ENCODE results near the gene HDGFL1.

Gene HDGFL1

GRCh38 chr6:22569281-22570184, at the start of gene HDGFL1:
TSS of gene HDGFL1 (plus strand) at chr6:22569566. CDS start at chr6:22569576, 10 bp downstream.
- H3K27me3 Mint-ChIP-seq, result no peaks in the 10 kb centered on the region
- no peak within 1 kb of the TSS for H3K27ac Mint-ChIP-seq
- no peak for DNase-seq
- no peak for ATAC-seq
- H3K9me3 Mint-ChIP-seq, result no peaks in the 10 kb centered on the region
- no peak within 1 kb of the TSS for H3K4me3 Mint-ChIP-seq
- no peaks in the 10 kb centered on the region for H3K4me1 Mint-ChIP-seq

GRCh38 chr6:22521035-22521434, 48.3 kb upstream of the HDGFL1 start:
- no peaks in the 10 kb centered on the region for H3K4me1 Mint-ChIP-seq
- peaks cover 0 to 5% of the 10 kb centered on the region in 2 donors for H3K9me3 Mint-ChIP-seq
- H3K27me3 Mint-ChIP-seq, result no peaks in the 10 kb centered on the region
- no peak overlapping the region for H3K27ac Mint-ChIP-seq
- no peak for DNase-seq
- no peak overlapping the region for H3K4me3 Mint-ChIP-seq
- no peak for ATAC-seq

- no peak for ATAC-seq
- Mint-ChIP-seq H3K27me3 (no peaks in the 10 kb centered on the region), H3K9me3 (peaks cover 0 to 5% of the 10 kb centered on the region in 2 donors), H3K4me1 (no peaks in the 10 kb centered on the region), H3K4me3 (no peak overlapping the region), H3K27ac (no peak overlapping the region)
- DNase-seq, result no peak
These were observed 42.6 kb upstream of the HDGFL1 start for GRCh38 chr6:22526736-22527135.

DNA sequence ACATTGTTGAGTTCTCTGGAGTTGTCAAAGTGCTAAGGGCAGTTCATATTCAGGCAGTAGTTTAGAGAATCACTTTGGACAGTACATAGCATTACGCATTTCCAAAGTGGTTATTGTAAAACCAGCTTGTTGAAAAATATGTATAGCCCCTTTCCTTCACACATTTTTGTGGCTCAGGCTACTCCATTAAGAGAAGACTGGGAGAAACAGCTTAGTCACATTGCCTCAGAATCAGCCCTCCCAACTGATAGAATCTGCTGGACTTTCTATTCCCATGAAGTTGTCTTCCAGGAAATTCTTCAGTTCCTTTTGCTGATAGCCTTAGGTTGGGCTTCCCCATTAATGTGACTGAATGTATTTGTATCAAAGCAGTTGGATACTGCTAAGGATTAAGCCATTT, 39.5 kb upstream of the HDGFL1 start:
- Mint-ChIP-seq H3K4me1 (no peaks in the 10 kb centered on the region), H3K9me3 (peaks cover 0 to 4% of the 10 kb centered on the region in 2 donors), H3K27me3 (no peaks in the 10 kb centered on the region), H3K27ac (no peak overlapping the region), H3K4me3 (no peak overlapping the region)
- DNase-seq (no peak), ATAC-seq (no peak)

GRCh38 chr6:22530506-22530905, 38.9 kb upstream of the HDGFL1 start:
- Mint-ChIP-seq H3K4me3 (no peak overlapping the region), H3K4me1 (no peaks in the 10 kb centered on the region), H3K9me3 (peaks cover 0 to 10% of the 10 kb centered on the region in 2 donors), H3K27ac (no peak overlapping the region), H3K27me3 (no peaks in the 10 kb centered on the region)
- no peak for ATAC-seq
- no peak for DNase-seq

DNA sequence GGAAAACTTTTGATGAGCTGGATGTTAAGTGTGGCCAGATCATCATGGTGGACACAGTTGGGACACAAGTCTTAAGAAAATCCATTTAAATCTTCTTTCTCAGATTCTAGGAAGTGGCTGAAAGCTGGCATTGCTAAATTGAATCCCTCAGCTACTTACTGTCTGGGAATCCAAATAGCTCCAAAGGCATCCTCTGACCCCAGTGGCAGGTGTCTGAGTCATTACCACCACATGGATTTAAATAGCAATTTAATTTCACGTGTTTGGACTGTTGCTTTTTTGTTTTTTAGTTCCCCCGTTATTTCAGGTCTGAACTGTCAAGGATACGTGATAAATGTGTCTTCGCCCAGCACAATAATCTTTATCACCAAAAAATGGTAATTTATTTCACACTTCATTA, 33.2 kb upstream of the HDGFL1 start:
- no peak for ATAC-seq
- Mint-ChIP-seq H3K27ac (no peak overlapping the region), H3K4me3 (no peak overlapping the region)

GRCh38 chr6:22544476-22544875, 24.9 kb upstream of the HDGFL1 start:
- H3K4me3 Mint-ChIP-seq, result no peak overlapping the region
- H3K27me3 Mint-ChIP-seq, result no peaks in the 10 kb centered on the region
- ATAC-seq, result no peak
- H3K9me3 Mint-ChIP-seq, result no peaks in the 10 kb centered on the region
- no peaks in the 10 kb centered on the region for H3K4me1 Mint-ChIP-seq
- no peak for DNase-seq
- no peak overlapping the region for H3K27ac Mint-ChIP-seq

More for the DNA sequence above, 33.2 kb upstream of the HDGFL1 start:
- Mint-ChIP-seq H3K27me3 (no peaks in the 10 kb centered on the region), H3K9me3 (peaks cover 0 to 10% of the 10 kb centered on the region in 2 donors), H3K4me1 (no peaks in the 10 kb centered on the region)
- no peak for DNase-seq

DNA sequence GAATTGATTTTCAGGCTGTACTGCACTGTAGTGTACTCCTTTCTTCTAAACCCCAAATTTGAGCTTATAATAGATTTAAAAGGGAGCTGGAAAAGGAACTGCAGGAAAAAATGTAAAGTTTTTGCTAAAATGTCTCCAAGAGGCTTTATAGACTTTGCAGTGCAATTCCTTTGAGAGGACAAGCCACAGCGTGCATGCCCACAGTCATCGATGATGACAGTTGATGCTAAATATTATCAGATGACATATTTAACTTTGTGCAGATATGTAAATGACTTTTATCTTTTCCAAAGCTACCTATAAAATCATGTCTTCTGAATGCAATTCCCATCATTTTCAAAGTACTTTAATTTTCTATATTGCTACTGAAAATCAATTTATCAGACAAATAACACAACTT, 24.3 kb upstream of the HDGFL1 start:
- ATAC-seq, result no peak
- H3K9me3 Mint-ChIP-seq, result no peaks in the 10 kb centered on the region

GRCh38 chr6:22546236-22546635, 23.1 kb upstream of the HDGFL1 start:
- no peaks in the 10 kb centered on the region for H3K9me3 Mint-ChIP-seq
- no peak overlapping the region for H3K27ac Mint-ChIP-seq
- H3K27me3 Mint-ChIP-seq, result no peaks in the 10 kb centered on the region
- DNase-seq, result no peak
- H3K4me3 Mint-ChIP-seq, result no peak overlapping the region
- ATAC-seq, result no peak
- no peaks in the 10 kb centered on the region for H3K4me1 Mint-ChIP-seq

More for the DNA sequence above, 24.3 kb upstream of the HDGFL1 start:
- Mint-ChIP-seq H3K4me1 (no peaks in the 10 kb centered on the region), H3K27me3 (no peaks in the 10 kb centered on the region), H3K4me3 (no peak overlapping the region), H3K27ac (no peak overlapping the region)
- DNase-seq, result no peak

- H3K9me3 Mint-ChIP-seq, result no peaks in the 10 kb centered on the region
- no peak overlapping the region for H3K4me3 Mint-ChIP-seq
- no peak overlapping the region for H3K27ac Mint-ChIP-seq
- ATAC-seq (no peak), DNase-seq (no peak)
- no peaks in the 10 kb centered on the region for H3K4me1 Mint-ChIP-seq
- H3K27me3 Mint-ChIP-seq, result no peaks in the 10 kb centered on the region
These were observed 18.2 kb upstream of the HDGFL1 start for GRCh38 chr6:22550971-22551670.

DNA sequence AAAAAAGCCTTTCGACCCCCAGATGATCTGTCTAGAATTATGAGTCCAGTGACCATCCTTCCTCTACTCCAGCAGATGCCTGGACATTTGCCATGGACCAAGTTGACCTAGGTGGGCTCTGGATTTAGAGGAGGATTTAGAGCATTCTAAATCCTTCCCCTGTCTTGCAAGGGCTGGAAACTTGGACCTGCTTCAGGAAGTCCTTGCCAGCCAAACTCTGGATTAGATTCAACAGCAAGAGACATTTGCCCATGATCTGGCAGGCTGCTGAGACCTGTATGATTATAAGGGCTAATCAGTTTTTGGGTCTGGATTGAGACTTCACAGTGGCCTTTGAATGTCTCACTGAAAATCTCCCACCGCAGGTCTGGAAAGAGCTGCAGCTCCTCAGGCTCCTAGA, 13.1 kb upstream of the HDGFL1 start:
- DNase-seq (no peak), ATAC-seq (no peak)
- Mint-ChIP-seq H3K4me1 (no peaks in the 10 kb centered on the region), H3K27me3 (no peaks in the 10 kb centered on the region), H3K4me3 (no peak overlapping the region), H3K9me3 (no peaks in the 10 kb centered on the region), H3K27ac (no peak overlapping the region)

- DNase-seq (no peak), ATAC-seq (no peak)
- no peaks in the 10 kb centered on the region for H3K27me3 Mint-ChIP-seq
- no peaks in the 10 kb centered on the region for H3K9me3 Mint-ChIP-seq
- no peak overlapping the region for H3K27ac Mint-ChIP-seq
- no peaks in the 10 kb centered on the region for H3K4me1 Mint-ChIP-seq
- H3K4me3 Mint-ChIP-seq, result no peak overlapping the region
These were observed 12.4 kb upstream of the HDGFL1 start for GRCh38 chr6:22557007-22557406.

DNA sequence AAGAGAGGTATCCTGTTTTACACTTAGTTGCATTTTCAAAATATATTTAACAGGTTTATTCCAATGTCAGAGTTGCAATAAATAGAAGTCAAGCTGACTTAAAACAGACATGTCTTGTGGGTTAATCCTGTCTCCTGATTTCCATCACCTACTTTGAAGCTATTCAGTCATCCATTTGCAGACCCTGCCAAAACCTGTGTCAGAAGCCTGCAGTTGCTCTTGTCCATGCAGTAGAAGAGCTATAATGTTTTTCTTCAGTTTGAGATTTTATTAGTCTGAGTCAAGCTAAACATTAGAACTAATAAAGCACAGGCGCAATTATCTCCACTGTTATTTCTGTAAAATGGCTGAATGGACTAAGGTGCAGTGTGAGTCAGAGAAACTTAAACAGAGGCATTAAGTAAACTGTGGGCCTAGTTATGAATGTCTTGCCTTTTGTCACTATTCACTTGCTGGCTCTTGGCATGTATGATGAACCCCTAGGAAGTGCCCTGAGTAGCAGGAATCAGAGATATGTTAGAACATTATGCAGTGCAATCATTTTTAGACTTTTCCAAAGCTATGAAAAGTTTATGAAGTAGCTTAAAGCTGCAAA, 11.0 kb upstream of the HDGFL1 start:
- no peak overlapping the region for H3K27ac Mint-ChIP-seq
- no peaks in the 10 kb centered on the region for H3K4me1 Mint-ChIP-seq

DNA sequence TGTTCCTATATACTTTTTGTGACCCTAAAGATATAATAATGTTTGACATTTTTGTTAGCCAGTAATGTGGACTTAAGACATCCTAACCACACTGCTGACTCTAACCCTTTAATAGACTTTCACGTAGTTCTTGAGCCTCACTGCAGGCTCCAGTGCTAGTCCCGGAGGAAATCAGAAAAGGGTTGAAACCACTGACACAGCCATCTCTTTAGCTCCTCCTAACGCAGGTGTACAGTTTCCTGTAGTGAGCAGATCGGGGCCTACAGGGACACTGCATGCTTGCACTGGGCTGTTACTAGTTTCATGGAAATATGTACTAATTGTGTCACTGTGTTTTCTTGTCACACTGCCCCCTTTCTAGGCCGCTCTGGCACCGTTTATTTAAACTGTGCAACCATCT, 512 bp upstream of the HDGFL1 start:
- no peak for DNase-seq
- no peak for ATAC-seq
- no peak overlapping the region for H3K4me3 Mint-ChIP-seq
- H3K4me1 Mint-ChIP-seq, result no peaks in the 10 kb centered on the region
- no peaks in the 10 kb centered on the region for H3K9me3 Mint-ChIP-seq
- no peak overlapping the region for H3K27ac Mint-ChIP-seq
- no peaks in the 10 kb centered on the region for H3K27me3 Mint-ChIP-seq

More for the DNA sequence above, 11.0 kb upstream of the HDGFL1 start:
- ATAC-seq (no peak), DNase-seq (no peak)
- no peaks in the 10 kb centered on the region for H3K27me3 Mint-ChIP-seq
- H3K9me3 Mint-ChIP-seq, result no peaks in the 10 kb centered on the region
- H3K4me3 Mint-ChIP-seq, result no peak overlapping the region

GRCh38 chr6:22570185-22570551, 802 bp downstream of the HDGFL1 start:
- H3K27ac Mint-ChIP-seq, result no peak overlapping the region

GRCh38 chr6:22575190-22575589, 5.8 kb downstream of the HDGFL1 start:
- no peaks in the 10 kb centered on the region for H3K9me3 Mint-ChIP-seq

More at GRCh38 chr6:22570185-22570551, 802 bp downstream of the HDGFL1 start:
- H3K4me1 Mint-ChIP-seq, result no peaks in the 10 kb centered on the region
- no peaks in the 10 kb centered on the region for H3K9me3 Mint-ChIP-seq
- H3K27me3 Mint-ChIP-seq, result no peaks in the 10 kb centered on the region
- H3K4me3 Mint-ChIP-seq, result no peak overlapping the region
- ATAC-seq (no peak), DNase-seq (no peak)

More at GRCh38 chr6:22575190-22575589, 5.8 kb downstream of the HDGFL1 start:
- no peak for ATAC-seq
- DNase-seq, result no peak
- H3K27ac Mint-ChIP-seq, result no peak overlapping the region
- H3K27me3 Mint-ChIP-seq, result no peaks in the 10 kb centered on the region
- H3K4me1 Mint-ChIP-seq, result no peaks in the 10 kb centered on the region
- H3K4me3 Mint-ChIP-seq, result no peak overlapping the region

All from stimulated activated naive CD8-positive, alpha-beta T cell treated with anti-CD3 and anti-CD28 coated beads, Interleukin-15, amount 100 ng/mL, for 72 hours (primary cell).